Astrocyte (in vitro differentiated cells and primary cell): ENCODE measurements around the gene VPS8. TPM values are rescaled to one million over a fixed set of nuclear protein-coding genes. Genes with fewer than 3 reads are reported as not detected.
A peak's percentile ranks its signal among the peaks of the same experiment; 100 is the strongest.

Source experiments
- DNase-seq: peaks from one replicate; pipeline ENCODE4 v3.0.0-alpha.2; 2010; ENCODE audit warnings: low read depth
- FAIRE-seq: peaks from 2 replicates; lab custom pipeline; 2011; peaks lifted over from hg19 to GRCh38; lab: Jason Lieb, UNC
- H2AFZ ChIP-seq: 2 replicates; pipeline ENCODE4 v1.6.0; 2012; ENCODE audit warnings: low read depth, low read length, inconsistent platforms
- H3K27ac ChIP-seq: 2 replicates; pipeline ENCODE4 v1.5.1; 2011; ENCODE audit warnings: low read depth, low read length, inconsistent platforms
- H3K27me3 ChIP-seq: 2 replicates; pipeline ENCODE4 v1.6.0; 2011; ENCODE audit warnings: low read length, inconsistent platforms; ENCODE audit not compliant: insufficient read depth
- H3K36me3 ChIP-seq: 2 replicates; pipeline ENCODE4 v1.5.1; 2011; ENCODE audit warnings: low read length, inconsistent platforms; ENCODE audit not compliant: insufficient read depth
- H3K4me1 ChIP-seq: 2 replicates; pipeline ENCODE4 v1.5.1; 2011; ENCODE audit warnings: low read length, inconsistent platforms; ENCODE audit not compliant: insufficient read depth
- H3K4me2 ChIP-seq: 2 replicates; pipeline ENCODE4 v1.6.0; 2012; ENCODE audit warnings: low read length, inconsistent platforms
- H3K4me3 ChIP-seq: 2 replicates; pipeline ENCODE4 v1.5.1; 2011; ENCODE audit warnings: low read depth, mild to moderate bottlenecking, low read length, inconsistent platforms; ENCODE audit not compliant: insufficient read depth
- H3K79me2 ChIP-seq: 2 replicates; pipeline ENCODE4 v1.6.0; 2012; ENCODE audit warnings: mild to moderate bottlenecking, low read length, inconsistent platforms; ENCODE audit not compliant: insufficient read depth
- H3K9ac ChIP-seq: 2 replicates; pipeline ENCODE4 v1.6.0; 2012; ENCODE audit warnings: mild to moderate bottlenecking, low read length, inconsistent platforms
- H3K9me3 ChIP-seq: 2 replicates; pipeline ENCODE4 v1.5.1; 2012; ENCODE audit warnings: low read depth, mild to moderate bottlenecking, low read length, inconsistent platforms; ENCODE audit not compliant: insufficient read depth
- H4K20me1 ChIP-seq: 2 replicates; pipeline ENCODE4 v1.6.0; 2012; ENCODE audit warnings: low read length, inconsistent platforms; ENCODE audit not compliant: insufficient read depth
- H3K27ac Mint-ChIP-seq: one replicate; pipeline ENCODE4 v1.8.0; 2021; ENCODE audit warnings: mild to moderate bottlenecking, mixed read lengths; ENCODE audit not compliant: unreplicated experiment
- H3K27me3 Mint-ChIP-seq: one replicate; pipeline ENCODE4 v1.8.0; 2021; ENCODE audit warnings: low read depth, mixed read lengths; ENCODE audit not compliant: unreplicated experiment
- H3K36me3 Mint-ChIP-seq: one replicate; pipeline ENCODE4 v1.8.0; 2021; ENCODE audit warnings: low read depth, mixed read lengths; ENCODE audit not compliant: unreplicated experiment
- H3K4me1 Mint-ChIP-seq: one replicate; pipeline ENCODE4 v1.8.0; 2021; ENCODE audit warnings: low read depth, mixed read lengths; ENCODE audit not compliant: unreplicated experiment
- H3K4me3 Mint-ChIP-seq: one replicate; pipeline ENCODE4 v1.8.0; 2021; ENCODE audit warnings: mild to moderate bottlenecking, moderate library complexity, mixed read lengths; ENCODE audit not compliant: unreplicated experiment
- H3K9me3 Mint-ChIP-seq: one replicate; pipeline ENCODE4 v1.8.0; 2021; ENCODE audit warnings: mild to moderate bottlenecking, mixed read lengths; ENCODE audit not compliant: unreplicated experiment
- CTCF ChIP-seq: IDR thresholded peaks from 2 replicates; pipeline ENCODE4 v1.5.1; 2011; ENCODE audit warnings: low read depth, mild to moderate bottlenecking, inconsistent platforms, low read length, moderate library complexity; ENCODE audit not compliant: insufficient read depth
- EZH2 ChIP-seq: IDR thresholded peaks from 2 replicates; pipeline ENCODE4 v1.6.1; 2012; ENCODE audit warnings: mild to moderate bottlenecking, low read length, inconsistent platforms; ENCODE audit not compliant: insufficient read depth
- total RNA-seq: library from RNA; stranded (reverse); gene quantifications from 2 replicates; pipeline ENCODE4 v1.2.1, GENCODE V29; 2021

Gene VPS8
- total RNA-seq, 1 donor from 2014 or later = 40.7 TPM

GRCh38 chr3:184784731-184785500, 27.1 kb upstream of the VPS8 start:
- no peaks in the 10 kb centered on the region for H3K9me3 ChIP-seq
- Mint-ChIP-seq H3K36me3 (peaks cover 2% of the 10 kb centered on the region), H3K27ac (no peak overlapping the region), H3K4me3 (no peak overlapping the region), H3K4me1 (peaks cover 26% of the 10 kb centered on the region), H3K9me3 (peaks cover 3% of the 10 kb centered on the region), H3K27me3 (peaks cover 8% of the 10 kb centered on the region)
- no peak for DNase-seq
- no peak overlapping the region for H3K27ac ChIP-seq
- TF ChIP-seq CTCF (no peak), EZH2 (no peak)
- no peak overlapping the region for H3K4me2 ChIP-seq
- H3K4me3 ChIP-seq = no peak overlapping the region
- no peak overlapping the region for H2AFZ ChIP-seq
- H4K20me1 ChIP-seq = no peaks in the 10 kb centered on the region
- FAIRE-seq = peak; percentile 29
- H3K9ac ChIP-seq = no peak overlapping the region
- peaks cover 1% of the 10 kb centered on the region for H3K27me3 ChIP-seq
- no peaks in the 10 kb centered on the region for H3K79me2 ChIP-seq
- no peaks in the 10 kb centered on the region for H3K36me3 ChIP-seq
- H3K4me1 ChIP-seq = peaks cover 28% of the 10 kb centered on the region

GRCh38 chr3:184785890-184786279, 26.1 kb upstream of the VPS8 start:
- TF ChIP-seq EZH2 (no peak), CTCF (no peak)
- no peak overlapping the region for H3K4me3 Mint-ChIP-seq
- peaks cover 4% of the 10 kb centered on the region for H3K27me3 Mint-ChIP-seq
- H3K36me3 ChIP-seq = no peaks in the 10 kb centered on the region
- no peak overlapping the region for H3K9ac ChIP-seq
- peak overlapping the region; percentile 40 for H3K27ac ChIP-seq
- FAIRE-seq (no peak), DNase-seq (no peak)
- H3K4me2 ChIP-seq = peak overlapping the region; percentile 66
- peaks cover 3% of the 10 kb centered on the region for H3K9me3 Mint-ChIP-seq
- no peak overlapping the region for H3K4me3 ChIP-seq
- H3K27me3 ChIP-seq = no peaks in the 10 kb centered on the region
- no peaks in the 10 kb centered on the region for H3K79me2 ChIP-seq
- no peak overlapping the region for H2AFZ ChIP-seq
- no peaks in the 10 kb centered on the region for H3K9me3 ChIP-seq
- H3K27ac Mint-ChIP-seq = peak overlapping the region; percentile 53
- no peaks in the 10 kb centered on the region for H4K20me1 ChIP-seq
- H3K4me1 ChIP-seq = peaks cover 28% of the 10 kb centered on the region
- peaks cover 2% of the 10 kb centered on the region for H3K36me3 Mint-ChIP-seq
- H3K4me1 Mint-ChIP-seq = peaks cover 26% of the 10 kb centered on the region

GRCh38 chr3:184786280-184786941, 25.6 kb upstream of the VPS8 start:
- H4K20me1 ChIP-seq = no peaks in the 10 kb centered on the region
- Mint-ChIP-seq H3K4me1 (peaks cover 21% of the 10 kb centered on the region), H3K27me3 (peaks cover 4% of the 10 kb centered on the region), H3K9me3 (peaks cover 3% of the 10 kb centered on the region), H3K27ac (peak overlapping the region; percentile 53), H3K4me3 (no peak overlapping the region), H3K36me3 (peaks cover 2% of the 10 kb centered on the region)
- H3K9me3 ChIP-seq = no peaks in the 10 kb centered on the region
- no peaks in the 10 kb centered on the region for H3K36me3 ChIP-seq
- H3K4me2 ChIP-seq = peak overlapping the region; percentile 66
- peak overlapping the region; percentile 40 for H3K27ac ChIP-seq
- peak; percentile 67 for DNase-seq
- H3K4me3 ChIP-seq = peak overlapping the region; percentile 4
- H3K9ac ChIP-seq = no peak overlapping the region
- TF ChIP-seq EZH2 (no peak), CTCF (no peak)
- peaks cover 28% of the 10 kb centered on the region for H3K4me1 ChIP-seq
- peak; percentile 73 for FAIRE-seq
- no peaks in the 10 kb centered on the region for H3K79me2 ChIP-seq
- H3K27me3 ChIP-seq = no peaks in the 10 kb centered on the region
- no peak overlapping the region for H2AFZ ChIP-seq
